Measurements from ENCODE around the gene ZNF680. TPM values are rescaled to one million over a fixed set of nuclear protein-coding genes. Genes with fewer than 3 reads are reported as not detected.

The ZNF680 gene
- 1.3 to 2.3 TPM (median 2.0 TPM) in 5 replicates for total RNA-seq (2022; extraction: Qiagen RNA extraction)

DNA sequence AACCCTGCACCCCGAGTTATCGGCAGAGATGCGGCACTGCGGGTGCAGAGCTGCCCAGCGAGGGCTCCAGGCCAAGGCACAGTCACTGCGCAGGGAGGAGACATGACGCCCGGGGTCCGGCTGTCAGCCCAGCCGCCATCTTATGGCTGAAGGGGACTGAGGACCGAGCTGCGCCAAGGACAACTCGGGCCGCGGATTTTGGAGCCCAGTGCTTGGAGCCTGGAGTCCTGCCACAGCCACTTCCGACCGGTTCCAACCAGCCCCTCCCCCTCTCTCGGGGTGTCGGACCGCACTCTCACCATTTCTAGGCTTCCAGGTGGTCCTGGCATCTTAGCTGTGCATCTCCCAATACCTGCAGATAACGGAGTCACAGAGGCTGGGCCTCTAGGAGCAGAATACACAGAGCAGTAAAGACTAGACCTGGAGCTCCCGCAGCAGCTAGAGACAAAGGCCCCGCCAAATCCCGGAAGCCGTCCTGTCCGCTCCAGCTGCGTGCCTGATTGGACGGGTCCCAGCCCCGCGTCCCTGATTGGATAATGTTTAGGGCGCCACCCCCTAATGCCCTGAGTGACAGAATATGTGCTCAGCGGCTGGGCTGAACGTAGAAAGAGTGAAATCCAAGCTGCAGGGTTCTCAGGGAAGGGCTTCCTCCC lies at the start of gene ZNF680:
TSS of gene ZNF680 (minus strand) at position 446 of the 653 bp plus-strand sequence. CDS start at position 329, 117 bp downstream.

Other genes starting within 250 kb of the ZNF680 start
- gene ZNF736, start 249.1 kb downstream of the ZNF680 start, total RNA-seq (2022; extraction: Qiagen RNA extraction): not detected in 5 replicates
- 2.3 to 3.0 TPM (median 2.4 TPM) in 5 replicates for gene ZNF107, start 103.1 kb upstream of the ZNF680 start, total RNA-seq (2022; extraction: Qiagen RNA extraction)
- 2.4 to 3.5 TPM (median 2.7 TPM) in 5 replicates for gene ZNF138, start 231.4 kb upstream of the ZNF680 start, total RNA-seq (2022; extraction: Qiagen RNA extraction)

Data from A549 treated with Mapracorat at 1 μM for 4 hours (cell line).